K562 (cell line): ENCODE measurements around the gene VASH1. TPM values are rescaled to one million over a fixed set of nuclear protein-coding genes. Genes with fewer than 3 reads are reported as not detected.

Experiments used
- ATAC-seq: fragments of 200-7000 bp; cut with Tn5 transposase; 3 replicates; pipeline ENCODE4 v1.9.1; 2020; ENCODE audit warnings: moderate library complexity
- BruUV-seq: library from RNA; stranded (reverse); fragments of 400-500 nt; replicated peaks from 2 replicates; lab custom pipeline; 2021; lab: Mats Ljungman, UMichigan
- CTCF ChIA-PET: fragments of 300-600 bp; formaldehyde crosslinking; extraction: SDS; loops from one replicate; lab custom pipeline; 2021; ENCODE audit warnings: low intra/inter-chr PET ratio; lab: Yijun Ruan, JAX
- POLR2A ChIA-PET: fragments of 300-600, 350-650 bp; sonication (Branson Sonifier 250); formaldehyde crosslinking; extraction: SDS; loops from one replicate; lab custom pipeline; 2021; ENCODE audit warnings: antibody characterized with exemption, inconsistent platforms; lab: Yijun Ruan, JAX
- DNase-seq, 4 experiments: peaks; one replicate each; pipeline versions ENCODE4 v3.0.0 to v3.0.0-alpha.2; 2011 to 2018; ENCODE audit warnings: low spot score in 3 of 4, mixed read lengths in 3 of 4; ENCODE audit errors: extremely low read depth in 1 of 4
- FAIRE-seq: peaks from 2 replicates; lab custom pipeline; 2011; peaks lifted over from hg19 to GRCh38; lab: Jason Lieb, UNC
- H2AFZ ChIP-seq: 2 replicates; pipeline ENCODE4 v1.6.0; 2011; ENCODE audit warnings: low read depth, low read length, control low read depth, inconsistent platforms
- H3K27ac ChIP-seq: fragments of 200-600 bp; 3 replicates; pipeline ENCODE4 v1.8.0; 2011; ENCODE audit warnings: low read depth, mild to moderate bottlenecking, control low read depth, inconsistent platforms, low read length, moderate library complexity, mixed read lengths; ENCODE audit errors: extremely low read depth
- H3K27me3 ChIP-seq, 2 experiments: fragments of 300-600 bp in 1 of 2; 2 replicates in 1 of 2; 3 replicates in 1 of 2; pipeline versions ENCODE4 v1.6.0 to v1.8.0; 2011; ENCODE audit warnings: inconsistent platforms in 2 of 2, low read length in 2 of 2, mild to moderate bottlenecking in 1 of 2, mixed read lengths in 1 of 2, moderate library complexity in 1 of 2; ENCODE audit not compliant: control insufficient read depth in 2 of 2, insufficient read depth in 2 of 2
- H3K36me3 ChIP-seq: fragments of 300-600 bp; 3 replicates; pipeline ENCODE4 v1.8.0; 2011; ENCODE audit warnings: mild to moderate bottlenecking, low read length, inconsistent platforms; ENCODE audit not compliant: control insufficient read depth, insufficient read depth
- H3K4me1 ChIP-seq, 2 experiments: fragments of 200-600 bp in 1 of 2; replicated peaks in 1 of 2; 2 replicates in 1 of 2; 3 replicates in 1 of 2; pipeline versions ENCODE4 v1.5.1 to v1.8.0; 2011; ENCODE audit warnings: inconsistent platforms in 2 of 2, low read length in 2 of 2, mild to moderate bottlenecking in 1 of 2, mixed read lengths in 1 of 2, moderate library complexity in 1 of 2; ENCODE audit not compliant: control insufficient read depth in 2 of 2, insufficient read depth in 2 of 2
- H3K4me2 ChIP-seq: 2 replicates; pipeline ENCODE4 v1.6.1; 2011; ENCODE audit warnings: low read length, control low read depth, inconsistent platforms, mixed read lengths; ENCODE audit not compliant: insufficient read depth
- H3K4me3 ChIP-seq: fragments of 200-600 bp; sonication (generic), shearing (Covaris generic); 2 replicates; pipeline ENCODE4 v1.5.1; 2016; ENCODE audit warnings: control low read depth, inconsistent platforms
- H3K79me2 ChIP-seq: fragments of 200-600 bp; 3 replicates; pipeline ENCODE4 v1.8.0; 2011; ENCODE audit warnings: low read length, inconsistent platforms; ENCODE audit not compliant: control insufficient read depth, insufficient read depth
- H3K9ac ChIP-seq, 2 experiments: 2 replicates each; pipeline versions ENCODE4 v1.6.0 to v1.6.1; 2011; ENCODE audit warnings: low read depth in 2 of 2, low read length in 2 of 2, control low read depth in 1 of 2, inconsistent platforms in 1 of 2, mild to moderate bottlenecking in 1 of 2, mixed read lengths in 1 of 2; ENCODE audit not compliant: insufficient read depth in 1 of 2
- H3K9me1 ChIP-seq: one replicate; pipeline ENCODE4 v1.6.0; 2011; ENCODE audit warnings: inconsistent platforms, mild to moderate bottlenecking, low read length, moderate library complexity; ENCODE audit not compliant: control insufficient read depth, insufficient read depth
- H3K9me3 ChIP-seq: replicated peaks from 2 replicates; pipeline ENCODE4 v1.5.1; 2011; ENCODE audit warnings: low read depth, low read length, inconsistent platforms; ENCODE audit not compliant: control insufficient read depth, insufficient read depth
- H4K20me1 ChIP-seq: replicated peaks from 2 replicates; pipeline ENCODE4 v1.6.1; 2011; ENCODE audit warnings: low read length, inconsistent platforms, mixed read lengths; ENCODE audit not compliant: control insufficient read depth, insufficient read depth
- EHMT2 ChIP-seq: fragments of 450-650 bp; IDR thresholded peaks from 2 replicates; pipeline ENCODE4 v1.6.1; 2018; ENCODE audit warnings: antibody characterized with exemption
- GTF2E2 ChIP-seq: fragments of 200-800 bp; sonication (Bioruptor generic); IDR thresholded peaks from 2 replicates; pipeline ENCODE4 v1.6.1; 2016; ENCODE audit warnings: missing genetic modification characterization, missing compliant biosample characterization
- HDAC1 ChIP-seq, 2 experiments: fragments of 450-650 bp; IDR thresholded peaks; 2 replicates each; pipeline ENCODE4 v1.6.1; 2016 to 2017; ENCODE audit warnings: inconsistent platforms in 1 of 2, mild to moderate bottlenecking in 1 of 2, moderate library complexity in 1 of 2
- HMG20B ChIP-seq: fragments of 250-450 bp; sonication (Bioruptor Pico); IDR thresholded peaks from 2 replicates; pipeline ENCODE4 v1.5.0; 2021; ENCODE audit warnings: mild to moderate bottlenecking
- MCM3 ChIP-seq: fragments of 450-650 bp; IDR thresholded peaks from 2 replicates; pipeline ENCODE4 v1.6.1; 2016
- NFE2L1 ChIP-seq: fragments of 450-650 bp; IDR thresholded peaks from 2 replicates; pipeline ENCODE4 v1.6.1; 2016; ENCODE audit warnings: missing genetic modification characterization, low read depth, mild to moderate bottlenecking, missing compliant biosample characterization, moderate library complexity, borderline replicate concordance
- NR4A1 ChIP-seq, 2 experiments: fragments of 250-450 bp in 1 of 2; fragments of 450-650 bp in 1 of 2; sonication (Bioruptor Pico) in 1 of 2; IDR thresholded peaks; 2 replicates each; pipeline versions ENCODE4 v1.4.0 to v1.6.1; 2016 to 2020; ENCODE audit warnings: mild to moderate bottlenecking in 2 of 2, missing compliant biosample characterization in 1 of 2, missing genetic modification characterization in 1 of 2, moderate library complexity in 1 of 2
- RFX1 ChIP-seq: fragments of 450-650 bp; IDR thresholded peaks from 2 replicates; pipeline ENCODE4 v1.6.1; 2016; ENCODE audit warnings: mild to moderate bottlenecking, moderate library complexity
- SMAD4 ChIP-seq: fragments of 250-450 bp; sonication (Bioruptor Pico); conservative IDR thresholded peaks from 2 replicates; pipeline ENCODE4 v1.8.0; 2021; ENCODE audit warnings: inconsistent platforms, mild to moderate bottlenecking, moderate library complexity
- TCF7 ChIP-seq: sonication (generic); IDR thresholded peaks from 2 replicates; pipeline ENCODE4 v1.6.1; 2016; ENCODE audit warnings: antibody characterized with exemption, borderline replicate concordance
- ZBTB11 ChIP-seq, 3 experiments: fragments of 200-800 bp in 1 of 3; fragments of 250-450 bp in 1 of 3; fragments of 450-650 bp in 1 of 3; sonication (Bioruptor Pico) in 1 of 3; sonication (Bioruptor generic) in 1 of 3; formaldehyde crosslinking in 1 of 3; IDR thresholded peaks; 2 replicates each; pipeline versions ENCODE4 v1.6.1 to v1.8.0; 2016 to 2022; ENCODE audit warnings: mild to moderate bottlenecking in 2 of 3, missing genetic modification characterization in 2 of 3, missing compliant biosample characterization in 1 of 3, moderate library complexity in 1 of 3
- ZFP30 ChIP-seq: fragments of 250-450 bp; sonication (Bioruptor Pico); IDR thresholded peaks from 2 replicates; pipeline ENCODE4 v1.8.0; 2022; ENCODE audit warnings: moderate library complexity, mild to moderate bottlenecking, inconsistent platforms, borderline replicate concordance
- ZNF140 ChIP-seq: fragments of 250-450 bp; sonication (Bioruptor Pico); IDR thresholded peaks from 2 replicates; pipeline ENCODE4 v1.8.0; 2021; ENCODE audit warnings: moderate library complexity, mild to moderate bottlenecking, inconsistent platforms
- ZNF316 ChIP-seq: fragments of 450-650 bp; IDR thresholded peaks from 2 replicates; pipeline ENCODE4 v1.6.1; 2016
- ZNF696 ChIP-seq: fragments of 250-450 bp; sonication (Bioruptor Pico); conservative IDR thresholded peaks from 2 replicates; pipeline ENCODE4 v1.4.0; 2020; ENCODE audit warnings: mild to moderate bottlenecking, moderate library complexity
- ZNF79 ChIP-seq: fragments of 250-450 bp; sonication (Bioruptor Pico); IDR thresholded peaks from 2 replicates; pipeline ENCODE4 v1.4.0; 2020; ENCODE audit warnings: low read depth, mild to moderate bottlenecking, moderate library complexity
- WGBS: fragments of 100-300 bp; shearing (Covaris generic); methylation state at CpG from one replicate; pipeline ENCODE4 v1.1.6; 2016; ENCODE audit warnings: low coverage, mixed read lengths; ENCODE audit not compliant: insufficient coverage; ENCODE audit errors: missing lambda C conversion rate; 5-methylcytosine and 5-hydroxymethylcytosine counted together
- in situ Hi-C: fragments of 300-500 bp; cut with MboI; formaldehyde crosslinking; loops from 4 replicates; pipeline ENCODE4 v1.15.0; 2018; ENCODE audit warnings: inconsistent platforms, mixed read lengths
- intact Hi-C: fragments of 100-400 bp; cut with micrococcal nuclease; formaldehyde crosslinking; loops from 2 replicates; pipeline ENCODE4 v1.14.2; 2022
- polyA plus RNA-seq, 8 experiments: library from polyadenylated mRNA; depleted of rRNA in 4 of 8; stranded (reverse) in 5 of 8; unstranded in 3 of 8; fragments of >200 nt; fragmentation: Nextera tagmentation in 2 of 8; fragmentation: Illumina TruSeq in 1 of 8; extraction: Ambion mirVana in 2 of 8; extraction: Trizol in 1 of 8; gene quantifications; 2 replicates each; pipeline versions ENCODE4 v1.2.1 to v1.2.3, GENCODE V29; 2011 to 2014; ENCODE audit warnings: inconsistent platforms in 1 of 8, missing spikeins in 1 of 8
- total RNA-seq, 7 experiments: library from RNA; depleted of rRNA in 6 of 7; stranded (reverse); fragments of >200 nt in 6 of 7; fragmentation: Illumina TruSeq in 2 of 7; extraction: Trizol in 2 of 7; gene quantifications; 2 replicates each; pipeline versions ENCODE4 v1.2.1 to v1.2.3, GENCODE V29; 2011 to 2021; ENCODE audit warnings: low replicate concordance in 1 of 7
- TF ChIP-seq, protein P1 (sequence below), 2 experiments: fragments of 450-650 bp; conservative IDR thresholded peaks; 2 replicates each; pipeline ENCODE4 v1.6.1; 2017; ENCODE audit warnings: mild to moderate bottlenecking in 2 of 2, moderate library complexity in 2 of 2
- TF ChIP-seq, protein P2 (sequence below): fragments of 200-800 bp; sonication (Bioruptor generic); IDR thresholded peaks from 2 replicates; pipeline ENCODE4 v1.6.1; 2017; ENCODE audit warnings: missing genetic modification characterization, missing compliant biosample characterization

Gene VASH1
- total and polyA plus RNA-seq, 9 of the 15 experiments (the other 6 are each of a cell fraction or from before 2014, with no cell fraction given) = 0.01 to 0.43 (median 0.13) TPM; not detected in 1

DNA sequence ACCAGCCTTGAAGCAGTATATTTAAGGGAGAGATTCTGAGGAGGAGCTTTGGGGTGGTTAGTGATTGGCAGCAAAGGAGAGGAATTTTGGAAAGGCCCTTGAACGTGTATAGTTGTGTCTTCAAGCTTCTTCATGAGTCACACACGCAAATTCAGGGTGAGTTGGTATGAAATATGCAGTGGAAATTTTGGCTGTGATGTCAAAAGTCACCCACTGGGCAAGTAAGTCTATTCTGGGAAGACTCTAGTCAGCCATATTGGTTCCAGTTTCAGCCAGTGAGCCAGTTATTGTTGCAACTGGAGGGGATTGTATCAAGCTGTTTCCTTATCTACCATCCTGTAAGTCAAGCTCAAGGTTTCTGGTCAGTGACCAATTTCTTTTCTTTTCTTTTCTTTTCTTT is 32.0 kb upstream of the VASH1 start:
- Histone ChIP-seq H3K4me3 (no peak overlapping the region), H3K36me3 (no peaks in the 10 kb centered on the region), H3K4me1 (no peaks in the 10 kb centered on the region; a peak in 1 of 5 replicates), H3K79me2 (no peaks in the 10 kb centered on the region), H3K4me2 (no peak overlapping the region), H4K20me1 (no peaks in the 10 kb centered on the region), H3K27ac (no peak overlapping the region), H3K9me1 (no peaks in the 10 kb centered on the region), H3K27me3 (peaks cover 0 to 4% of the 10 kb centered on the region in 2 experiments; a peak in 2 of 5 replicates), H3K9me3 (no peaks in the 10 kb centered on the region), H3K9ac (no peak overlapping the region), H2AFZ (no peak overlapping the region)
- TF ChIP-seq MCM3 = no peak
- no peak for TF ChIP-seq ZNF140 (CRISPR knock-in tag)
- TF ChIP-seq HDAC1 (IDR thresholded peaks at IDR 0.05) = no peak
- no peak for TF ChIP-seq RFX1
- TF ChIP-seq ZFP30 = no peak
- TF ChIP-seq ZNF79 = no peak
- no peak for TF ChIP-seq TCF7
- TF ChIP-seq HMG20B (CRISPR knock-in tag) = no peak
- no peak for TF ChIP-seq NFE2L1
- TF ChIP-seq ZNF696 (CRISPR knock-in tag) = no peak
- TF ChIP-seq, protein P1, sequence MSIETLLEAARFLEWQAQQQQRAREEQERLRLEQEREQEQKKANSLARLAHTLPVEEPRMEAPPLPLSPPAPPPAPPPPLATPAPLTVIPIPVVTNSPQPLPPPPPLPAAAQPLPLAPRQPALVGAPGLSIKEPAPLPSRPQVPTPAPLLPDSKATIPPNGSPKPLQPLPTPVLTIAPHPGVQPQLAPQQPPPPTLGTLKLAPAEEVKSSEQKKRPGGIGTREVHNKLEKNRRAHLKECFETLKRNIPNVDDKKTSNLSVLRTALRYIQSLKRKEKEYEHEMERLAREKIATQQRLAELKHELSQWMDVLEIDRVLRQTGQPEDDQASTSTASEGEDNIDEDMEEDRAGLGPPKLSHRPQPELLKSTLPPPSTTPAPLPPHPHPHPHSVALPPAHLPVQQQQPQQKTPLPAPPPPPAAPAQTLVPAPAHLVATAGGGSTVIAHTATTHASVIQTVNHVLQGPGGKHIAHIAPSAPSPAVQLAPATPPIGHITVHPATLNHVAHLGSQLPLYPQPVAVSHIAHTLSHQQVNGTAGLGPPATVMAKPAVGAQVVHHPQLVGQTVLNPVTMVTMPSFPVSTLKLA (conservative IDR thresholded peaks at IDR 0.05) = no peak
- TF ChIP-seq ZNF316 = no peak
- no peak for TF ChIP-seq ZBTB11 (CRISPR knock-in tag; IDR thresholded peaks at IDR 0.05)
- TF ChIP-seq EHMT2 = no peak
- TF ChIP-seq, protein P2, sequence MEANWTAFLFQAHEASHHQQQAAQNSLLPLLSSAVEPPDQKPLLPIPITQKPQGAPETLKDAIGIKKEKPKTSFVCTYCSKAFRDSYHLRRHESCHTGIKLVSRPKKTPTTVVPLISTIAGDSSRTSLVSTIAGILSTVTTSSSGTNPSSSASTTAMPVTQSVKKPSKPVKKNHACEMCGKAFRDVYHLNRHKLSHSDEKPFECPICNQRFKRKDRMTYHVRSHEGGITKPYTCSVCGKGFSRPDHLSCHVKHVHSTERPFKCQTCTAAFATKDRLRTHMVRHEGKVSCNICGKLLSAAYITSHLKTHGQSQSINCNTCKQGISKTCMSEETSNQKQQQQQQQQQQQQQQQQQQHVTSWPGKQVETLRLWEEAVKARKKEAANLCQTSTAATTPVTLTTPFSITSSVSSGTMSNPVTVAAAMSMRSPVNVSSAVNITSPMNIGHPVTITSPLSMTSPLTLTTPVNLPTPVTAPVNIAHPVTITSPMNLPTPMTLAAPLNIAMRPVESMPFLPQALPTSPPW (CRISPR knock-in tag) = no peak
- TF ChIP-seq GTF2E2 (tag) = no peak
- no peak for TF ChIP-seq SMAD4
- TF ChIP-seq NR4A1 (CRISPR knock-in tag; IDR thresholded peaks at IDR 0.05) = no peak
- TF ChIP-seq NR4A1 (tag; IDR thresholded peaks at IDR 0.05) = no peak
- DNase-seq = no peak
- POLR2A ChIA-PET = no interaction called here
- no TSS peak for BruUV-seq
- CTCF ChIA-PET = no interaction called here
- no peak for ATAC-seq
- FAIRE-seq = no peak
- intact Hi-C loops = no loop called here
- in situ Hi-C loops = no loop called here
- WGBS = 0% methylated on average over 2 of the region's 2 CpGs
